Gastroesophageal sphincter (tissue), 3 donors: ENCODE measurements around the gene PCA3.

ENCODE experiments used
- POLR2A ChIP-seq, 2 donors: fragments of 450-650 bp; IDR thresholded peaks; one replicate each; pipeline ENCODE4 v1.6.1; 2017; ENCODE audit warnings: antibody characterized with exemption in 2 of 2, mild to moderate bottlenecking in 2 of 2, moderate library complexity in 1 of 2
- POLR2AphosphoS5 ChIP-seq: sonication (generic); formaldehyde crosslinking; IDR thresholded peaks from one replicate; pipeline ENCODE4 v1.6.1; 2017; ENCODE audit warnings: antibody characterized with exemption
- TF ChIP-seq, protein P1 (sequence below), 4 experiments: fragments of 200-600 bp in 2 of 4; fragments of 450-650 bp in 2 of 4; sonication (generic) in 1 of 4; IDR thresholded peaks; one replicate each; pipeline ENCODE4 v1.5.1; 2017 to 2019; ENCODE audit warnings: antibody characterized with exemption in 4 of 4, mild to moderate bottlenecking in 2 of 4, moderate library complexity in 2 of 4

DNA sequence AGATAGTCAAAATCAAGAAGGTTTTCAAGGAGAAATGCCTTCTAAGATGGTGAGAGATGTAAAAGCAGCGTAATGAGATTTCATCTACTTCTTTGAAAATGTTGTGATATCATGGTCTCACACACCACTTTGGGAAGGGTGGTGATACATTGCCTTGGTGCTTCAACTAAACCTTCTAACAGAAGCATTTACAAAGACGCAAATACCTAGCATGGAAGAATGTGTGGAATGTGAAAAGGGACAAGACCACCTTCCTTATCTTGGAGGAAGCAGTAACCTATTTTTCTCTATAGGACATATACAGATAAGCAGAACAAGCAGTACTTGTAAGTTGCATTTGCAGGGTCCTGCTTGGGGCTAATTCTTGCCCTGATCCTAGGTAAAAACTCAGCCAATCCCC is 38.8 kb downstream of the PCA3 start:
- TF ChIP-seq POLR2AphosphoS5, result no peak
- TF ChIP-seq POLR2A (IDR thresholded peaks at IDR 0.05), result no peak
- TF ChIP-seq, protein P1, sequence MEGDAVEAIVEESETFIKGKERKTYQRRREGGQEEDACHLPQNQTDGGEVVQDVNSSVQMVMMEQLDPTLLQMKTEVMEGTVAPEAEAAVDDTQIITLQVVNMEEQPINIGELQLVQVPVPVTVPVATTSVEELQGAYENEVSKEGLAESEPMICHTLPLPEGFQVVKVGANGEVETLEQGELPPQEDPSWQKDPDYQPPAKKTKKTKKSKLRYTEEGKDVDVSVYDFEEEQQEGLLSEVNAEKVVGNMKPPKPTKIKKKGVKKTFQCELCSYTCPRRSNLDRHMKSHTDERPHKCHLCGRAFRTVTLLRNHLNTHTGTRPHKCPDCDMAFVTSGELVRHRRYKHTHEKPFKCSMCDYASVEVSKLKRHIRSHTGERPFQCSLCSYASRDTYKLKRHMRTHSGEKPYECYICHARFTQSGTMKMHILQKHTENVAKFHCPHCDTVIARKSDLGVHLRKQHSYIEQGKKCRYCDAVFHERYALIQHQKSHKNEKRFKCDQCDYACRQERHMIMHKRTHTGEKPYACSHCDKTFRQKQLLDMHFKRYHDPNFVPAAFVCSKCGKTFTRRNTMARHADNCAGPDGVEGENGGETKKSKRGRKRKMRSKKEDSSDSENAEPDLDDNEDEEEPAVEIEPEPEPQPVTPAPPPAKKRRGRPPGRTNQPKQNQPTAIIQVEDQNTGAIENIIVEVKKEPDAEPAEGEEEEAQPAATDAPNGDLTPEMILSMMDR (IDR thresholded peaks at IDR 0.05), result no peak
